Measurements from ENCODE around the gene SARDH.

The SARDH gene

GRCh38 chr9:133656211-133657119 is 81.7 kb downstream of the SARDH start:
- no peak overlapping the region for H3K4ac ChIP-seq (ENCODE audit: low read depth, low read length)
- H4K8ac ChIP-seq (ENCODE audit: low read depth, low read length): no peak overlapping the region
- H2BK120ac ChIP-seq (ENCODE audit: low read depth, low read length): no peak overlapping the region
- no peak overlapping the region for H3K23ac ChIP-seq (ENCODE audit: low read length)
- H3K4me2 ChIP-seq (ENCODE audit: low read length): no peak overlapping the region
- no peak overlapping the region for H3K18ac ChIP-seq (ENCODE audit: low read length)
- no CpG with 5 or more reads among the region's 36 CpGs for WGBS (ENCODE audit: extremely low coverage, insufficient coverage, low lambda C conversion rate)
- H4K5ac ChIP-seq (ENCODE audit: low read length): no peak overlapping the region
- no peak overlapping the region for H2BK15ac ChIP-seq (replicated peaks; ENCODE audit: low read depth)
- H3K79me1 ChIP-seq (ENCODE audit: low read length): no peaks in the 10 kb centered on the region
- H3K4me1 ChIP-seq (ENCODE audit: control insufficient read depth, low read depth, low read length): no peaks in the 10 kb centered on the region
- no peaks in the 10 kb centered on the region for H3K79me2 ChIP-seq (ENCODE audit: control insufficient read depth, insufficient read depth, low read length)
- no peak overlapping the region for H3K9ac ChIP-seq (ENCODE audit: low read length)
- no peaks in the 10 kb centered on the region for H3K36me3 ChIP-seq (ENCODE audit: control insufficient read depth, insufficient read depth, low read length)
- no peaks in the 10 kb centered on the region for H3K27me3 ChIP-seq (ENCODE audit: insufficient read depth, low read length, poor library complexity)
- no peak overlapping the region for H3K56ac ChIP-seq (ENCODE audit: low read length)
- H2BK5ac ChIP-seq (ENCODE audit: low read length): no peak overlapping the region
- no peak overlapping the region for H3K4me3 ChIP-seq (ENCODE audit: low read length)
- no peak overlapping the region for H3K27ac ChIP-seq (ENCODE audit: low read depth, low read length)
- DNase-seq: no peak
- no peak overlapping the region for H2AK5ac ChIP-seq (ENCODE audit: low read length)

DNA sequence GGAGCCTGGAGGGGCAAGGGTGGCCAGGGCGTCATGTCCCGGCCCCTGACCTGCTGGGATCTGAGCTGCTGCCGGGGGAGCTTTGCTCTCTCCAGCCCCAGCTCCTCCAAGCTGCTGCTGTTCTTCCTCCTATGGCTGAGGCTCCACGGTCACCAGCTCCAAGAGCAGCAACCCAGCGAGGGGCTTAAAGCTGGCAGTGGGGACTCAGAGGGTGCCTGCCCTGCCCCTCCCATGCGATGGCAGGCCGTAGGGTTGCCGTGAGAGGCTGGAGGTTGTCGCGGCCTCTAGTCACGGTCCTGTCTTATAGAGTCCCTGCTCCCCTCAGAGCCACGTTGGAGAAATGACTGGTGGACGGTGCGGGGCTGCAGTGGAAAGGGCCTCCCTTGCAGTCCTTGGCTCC is 82.5 kb downstream of the SARDH start:
- no peak overlapping the region for H3K4me2 ChIP-seq (ENCODE audit: low read length)
- no peak overlapping the region for H4K5ac ChIP-seq (ENCODE audit: low read length)
- H3K27me3 ChIP-seq (ENCODE audit: insufficient read depth, low read length, poor library complexity): no peaks in the 10 kb centered on the region
- no peak overlapping the region for H3K9ac ChIP-seq (ENCODE audit: low read length)
- no peak overlapping the region for H2AK5ac ChIP-seq (ENCODE audit: low read length)
- H3K79me2 ChIP-seq (ENCODE audit: control insufficient read depth, insufficient read depth, low read length): no peaks in the 10 kb centered on the region
- H3K4ac ChIP-seq (ENCODE audit: low read depth, low read length): no peak overlapping the region
- DNase-seq: no peak
- H4K8ac ChIP-seq (ENCODE audit: low read depth, low read length): no peak overlapping the region
- no peak overlapping the region for H3K4me3 ChIP-seq (ENCODE audit: low read length)
- H2BK15ac ChIP-seq (replicated peaks; ENCODE audit: low read depth): no peak overlapping the region
- no peak overlapping the region for H3K23ac ChIP-seq (ENCODE audit: low read length)
- no peak overlapping the region for H3K27ac ChIP-seq (ENCODE audit: low read depth, low read length)
- H3K4me1 ChIP-seq (ENCODE audit: control insufficient read depth, low read depth, low read length): no peaks in the 10 kb centered on the region
- no peak overlapping the region for H2BK120ac ChIP-seq (ENCODE audit: low read depth, low read length)
- H3K18ac ChIP-seq (ENCODE audit: low read length): no peak overlapping the region
- no peaks in the 10 kb centered on the region for H3K79me1 ChIP-seq (ENCODE audit: low read length)
- H3K56ac ChIP-seq (ENCODE audit: low read length): no peak overlapping the region
- WGBS (ENCODE audit: extremely low coverage, insufficient coverage, low lambda C conversion rate): no CpG with 5 or more reads among the region's 14 CpGs
- H3K36me3 ChIP-seq (ENCODE audit: control insufficient read depth, insufficient read depth, low read length): no peaks in the 10 kb centered on the region
- H2BK5ac ChIP-seq (ENCODE audit: low read length): no peak overlapping the region

GRCh38 chr9:133654736-133655657 is 83.2 kb downstream of the SARDH start:
- Histone ChIP-seq H3K79me2 (ENCODE audit: control insufficient read depth, insufficient read depth, low read length) (no peaks in the 10 kb centered on the region), H3K23ac (ENCODE audit: low read length) (no peak overlapping the region), H3K79me1 (ENCODE audit: low read length) (no peaks in the 10 kb centered on the region), H4K5ac (ENCODE audit: low read length) (no peak overlapping the region), H2BK15ac (replicated peaks; ENCODE audit: low read depth) (no peak overlapping the region), H2BK120ac (ENCODE audit: low read depth, low read length) (no peak overlapping the region), H4K8ac (ENCODE audit: low read depth, low read length) (no peak overlapping the region), H3K27ac (ENCODE audit: low read depth, low read length) (no peak overlapping the region), H2AK5ac (ENCODE audit: low read length) (no peak overlapping the region), H3K4me3 (ENCODE audit: low read length) (no peak overlapping the region), H3K56ac (ENCODE audit: low read length) (no peak overlapping the region), H3K27me3 (ENCODE audit: insufficient read depth, low read length, poor library complexity) (no peaks in the 10 kb centered on the region), H3K18ac (ENCODE audit: low read length) (no peak overlapping the region), H3K36me3 (ENCODE audit: control insufficient read depth, insufficient read depth, low read length) (no peaks in the 10 kb centered on the region), H2BK5ac (ENCODE audit: low read length) (no peak overlapping the region), H3K4me1 (ENCODE audit: control insufficient read depth, low read depth, low read length) (no peaks in the 10 kb centered on the region), H3K4ac (ENCODE audit: low read depth, low read length) (no peak overlapping the region), H3K4me2 (ENCODE audit: low read length) (no peak overlapping the region), H3K9ac (ENCODE audit: low read length) (no peak overlapping the region)
- no CpG with 5 or more reads among the region's 38 CpGs for WGBS (ENCODE audit: extremely low coverage, insufficient coverage, low lambda C conversion rate)
- DNase-seq: no peak

DNA sequence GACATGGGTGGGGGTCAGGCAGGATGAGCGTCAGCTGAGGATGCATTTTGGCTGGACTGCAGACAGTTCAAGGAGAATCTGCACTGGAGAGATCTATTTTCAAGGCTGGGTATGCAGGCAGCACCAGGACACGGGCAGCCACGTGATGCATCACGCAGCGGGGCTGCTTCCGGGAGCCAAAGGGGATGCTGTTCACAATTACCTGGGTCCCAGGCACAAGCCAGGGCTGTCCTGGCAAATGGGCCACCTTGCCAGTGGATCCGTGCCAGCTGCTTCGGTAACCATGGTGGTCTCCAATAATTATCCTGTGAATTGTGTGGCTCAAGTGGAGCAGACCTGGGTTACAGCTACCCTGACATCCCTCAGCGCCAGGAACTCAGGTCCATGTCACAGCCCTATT is 84.5 kb downstream of the SARDH start:
- no peaks in the 10 kb centered on the region for H3K27me3 ChIP-seq (ENCODE audit: insufficient read depth, low read length, poor library complexity)
- no peak for DNase-seq
- WGBS (ENCODE audit: extremely low coverage, insufficient coverage, low lambda C conversion rate): no CpG with 5 or more reads among the region's 9 CpGs

DNA sequence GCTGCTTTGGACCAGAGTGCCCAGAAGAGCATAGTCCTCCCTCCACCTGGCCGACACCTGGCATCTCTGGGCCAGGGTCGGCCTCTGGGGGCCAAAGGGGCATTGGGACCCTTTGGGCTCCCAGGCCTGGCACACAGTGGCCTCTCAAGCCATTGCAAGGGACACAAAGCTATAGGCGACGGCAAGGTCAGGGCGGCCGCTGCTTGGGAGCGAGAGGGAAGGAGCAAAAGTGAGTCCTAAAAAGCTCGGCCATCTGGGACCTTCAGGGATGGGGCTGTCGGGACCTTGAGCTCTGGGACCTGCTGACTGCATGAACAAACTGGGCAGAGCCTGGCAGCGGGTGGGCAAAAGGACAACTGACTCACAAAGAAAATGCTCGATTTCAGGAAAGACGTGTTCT is 88.1 kb downstream of the SARDH start:
- no peak for DNase-seq
- H4K8ac ChIP-seq (ENCODE audit: low read depth, low read length): no peak overlapping the region
- H2AK5ac ChIP-seq (ENCODE audit: low read length): no peak overlapping the region
- H3K4me2 ChIP-seq (ENCODE audit: low read length): no peak overlapping the region
- H2BK15ac ChIP-seq (replicated peaks; ENCODE audit: low read depth): no peak overlapping the region
- no peak overlapping the region for H3K23ac ChIP-seq (ENCODE audit: low read length)
- H2BK5ac ChIP-seq (ENCODE audit: low read length): no peak overlapping the region
- H3K18ac ChIP-seq (ENCODE audit: low read length): no peak overlapping the region
- no CpG with 5 or more reads among the region's 12 CpGs for WGBS (ENCODE audit: extremely low coverage, insufficient coverage, low lambda C conversion rate)
- H3K4me1 ChIP-seq (ENCODE audit: control insufficient read depth, low read depth, low read length): no peaks in the 10 kb centered on the region
- no peaks in the 10 kb centered on the region for H3K36me3 ChIP-seq (ENCODE audit: control insufficient read depth, insufficient read depth, low read length)
- H3K4me3 ChIP-seq (ENCODE audit: low read length): no peak overlapping the region
- no peaks in the 10 kb centered on the region for H3K79me2 ChIP-seq (ENCODE audit: control insufficient read depth, insufficient read depth, low read length)
- no peak overlapping the region for H3K4ac ChIP-seq (ENCODE audit: low read depth, low read length)
- no peak overlapping the region for H3K9ac ChIP-seq (ENCODE audit: low read length)
- no peaks in the 10 kb centered on the region for H3K27me3 ChIP-seq (ENCODE audit: insufficient read depth, low read length, poor library complexity)
- H4K5ac ChIP-seq (ENCODE audit: low read length): no peak overlapping the region
- H3K56ac ChIP-seq (ENCODE audit: low read length): no peak overlapping the region
- no peak overlapping the region for H2BK120ac ChIP-seq (ENCODE audit: low read depth, low read length)
- no peak overlapping the region for H3K27ac ChIP-seq (ENCODE audit: low read depth, low read length)
- H3K79me1 ChIP-seq (ENCODE audit: low read length): no peaks in the 10 kb centered on the region

More for the DNA sequence above, 84.5 kb downstream of the SARDH start:
- H2AK5ac ChIP-seq (ENCODE audit: low read length): no peak overlapping the region
- no peak overlapping the region for H2BK15ac ChIP-seq (replicated peaks; ENCODE audit: low read depth)
- H4K8ac ChIP-seq (ENCODE audit: low read depth, low read length): no peak overlapping the region
- no peak overlapping the region for H3K27ac ChIP-seq (ENCODE audit: low read depth, low read length)
- no peaks in the 10 kb centered on the region for H3K79me1 ChIP-seq (ENCODE audit: low read length)
- H3K79me2 ChIP-seq (ENCODE audit: control insufficient read depth, insufficient read depth, low read length): no peaks in the 10 kb centered on the region
- no peak overlapping the region for H2BK5ac ChIP-seq (ENCODE audit: low read length)
- H3K4me3 ChIP-seq (ENCODE audit: low read length): no peak overlapping the region
- no peak overlapping the region for H4K5ac ChIP-seq (ENCODE audit: low read length)
- H3K56ac ChIP-seq (ENCODE audit: low read length): no peak overlapping the region
- H3K9ac ChIP-seq (ENCODE audit: low read length): no peak overlapping the region
- H3K18ac ChIP-seq (ENCODE audit: low read length): no peak overlapping the region
- no peaks in the 10 kb centered on the region for H3K36me3 ChIP-seq (ENCODE audit: control insufficient read depth, insufficient read depth, low read length)
- H3K23ac ChIP-seq (ENCODE audit: low read length): no peak overlapping the region
- no peak overlapping the region for H3K4me2 ChIP-seq (ENCODE audit: low read length)
- no peak overlapping the region for H3K4ac ChIP-seq (ENCODE audit: low read depth, low read length)
- H2BK120ac ChIP-seq (ENCODE audit: low read depth, low read length): no peak overlapping the region
- no peaks in the 10 kb centered on the region for H3K4me1 ChIP-seq (ENCODE audit: control insufficient read depth, low read depth, low read length)

Measured in mesendoderm (in vitro differentiated cells).